Measurements from ENCODE around the gene PLCL2. TPM values are rescaled to one million over a fixed set of nuclear protein-coding genes. Genes with fewer than 3 reads are reported as not detected.

Gene PLCL2
- total RNA-seq, 1 donor from 2014 or later = 26.4 TPM

- Histone ChIP-seq H2AFZ (replicated peaks) (no peak overlapping the region), H3K27ac (no peak overlapping the region), H3K4me1 (peaks cover 49% of the 10 kb centered on the region), H3K79me2 (ENCODE audit: low read depth) (peaks cover 87% of the 10 kb centered on the region), H4K20me1 (ENCODE audit: low read depth) (no peaks in the 10 kb centered on the region), H3F3A (ENCODE audit: low read depth) (peaks cover 16% of the 10 kb centered on the region), H3K4me2 (no peak overlapping the region), H3K36me3 (no peaks in the 10 kb centered on the region), H3K9me3 (ENCODE audit: low read depth) (no peaks in the 10 kb centered on the region), H3K27me3 (no peaks in the 10 kb centered on the region), H3K4me3 (no peak overlapping the region), H3K9ac (no peak overlapping the region)
- Mint-ChIP-seq H3K27ac (no peak overlapping the region), H3K9me3 (no peaks in the 10 kb centered on the region), H3K4me3 (no peak overlapping the region), H3K36me3 (no peaks in the 10 kb centered on the region), H3K27me3 (ENCODE audit: insufficient read depth, low read depth) (no peaks in the 10 kb centered on the region), H3K4me1 (peaks cover 7% of the 10 kb centered on the region)
- no peak for DNase-seq (ENCODE audit: low spot score)
- no peak for TF ChIP-seq EZH2phosphoT487 (IDR thresholded peaks at IDR 0.05)
- TF ChIP-seq, protein P1, sequence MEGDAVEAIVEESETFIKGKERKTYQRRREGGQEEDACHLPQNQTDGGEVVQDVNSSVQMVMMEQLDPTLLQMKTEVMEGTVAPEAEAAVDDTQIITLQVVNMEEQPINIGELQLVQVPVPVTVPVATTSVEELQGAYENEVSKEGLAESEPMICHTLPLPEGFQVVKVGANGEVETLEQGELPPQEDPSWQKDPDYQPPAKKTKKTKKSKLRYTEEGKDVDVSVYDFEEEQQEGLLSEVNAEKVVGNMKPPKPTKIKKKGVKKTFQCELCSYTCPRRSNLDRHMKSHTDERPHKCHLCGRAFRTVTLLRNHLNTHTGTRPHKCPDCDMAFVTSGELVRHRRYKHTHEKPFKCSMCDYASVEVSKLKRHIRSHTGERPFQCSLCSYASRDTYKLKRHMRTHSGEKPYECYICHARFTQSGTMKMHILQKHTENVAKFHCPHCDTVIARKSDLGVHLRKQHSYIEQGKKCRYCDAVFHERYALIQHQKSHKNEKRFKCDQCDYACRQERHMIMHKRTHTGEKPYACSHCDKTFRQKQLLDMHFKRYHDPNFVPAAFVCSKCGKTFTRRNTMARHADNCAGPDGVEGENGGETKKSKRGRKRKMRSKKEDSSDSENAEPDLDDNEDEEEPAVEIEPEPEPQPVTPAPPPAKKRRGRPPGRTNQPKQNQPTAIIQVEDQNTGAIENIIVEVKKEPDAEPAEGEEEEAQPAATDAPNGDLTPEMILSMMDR (IDR thresholded peaks at IDR 0.05) = no peak
- TF ChIP-seq EZH2 (IDR thresholded peaks at IDR 0.05) = no peak
Measured at GRCh38 chr3:16907243-16907642, 22.5 kb downstream of the PLCL2 start.

- TF ChIP-seq EZH2 (IDR thresholded peaks at IDR 0.05) (no peak), EZH2phosphoT487 (IDR thresholded peaks at IDR 0.05) (no peak)
- TF ChIP-seq, protein P1 (IDR thresholded peaks at IDR 0.05) = no peak
- Histone ChIP-seq H2AFZ (replicated peaks) (no peak overlapping the region), H3F3A (ENCODE audit: low read depth) (peaks cover 20% of the 10 kb centered on the region), H3K9ac (no peak overlapping the region), H3K27ac (no peak overlapping the region), H3K27me3 (no peaks in the 10 kb centered on the region), H3K4me2 (no peak overlapping the region), H3K4me1 (peaks cover 55% of the 10 kb centered on the region), H3K9me3 (ENCODE audit: low read depth) (no peaks in the 10 kb centered on the region), H3K4me3 (no peak overlapping the region), H4K20me1 (ENCODE audit: low read depth) (no peaks in the 10 kb centered on the region), H3K79me2 (ENCODE audit: low read depth) (peaks cover 87% of the 10 kb centered on the region), H3K36me3 (no peaks in the 10 kb centered on the region)
- no peak for DNase-seq (ENCODE audit: low spot score)
- H3K36me3 Mint-ChIP-seq = no peaks in the 10 kb centered on the region
- H3K27ac Mint-ChIP-seq = no peak overlapping the region
- no peaks in the 10 kb centered on the region for H3K9me3 Mint-ChIP-seq
- no peak overlapping the region for H3K4me3 Mint-ChIP-seq
- peaks cover 11% of the 10 kb centered on the region for H3K4me1 Mint-ChIP-seq
- H3K27me3 Mint-ChIP-seq (ENCODE audit: insufficient read depth, low read depth) = no peaks in the 10 kb centered on the region
Measured at GRCh38 chr3:16908016-16908807, 23.5 kb downstream of the PLCL2 start.

DNA sequence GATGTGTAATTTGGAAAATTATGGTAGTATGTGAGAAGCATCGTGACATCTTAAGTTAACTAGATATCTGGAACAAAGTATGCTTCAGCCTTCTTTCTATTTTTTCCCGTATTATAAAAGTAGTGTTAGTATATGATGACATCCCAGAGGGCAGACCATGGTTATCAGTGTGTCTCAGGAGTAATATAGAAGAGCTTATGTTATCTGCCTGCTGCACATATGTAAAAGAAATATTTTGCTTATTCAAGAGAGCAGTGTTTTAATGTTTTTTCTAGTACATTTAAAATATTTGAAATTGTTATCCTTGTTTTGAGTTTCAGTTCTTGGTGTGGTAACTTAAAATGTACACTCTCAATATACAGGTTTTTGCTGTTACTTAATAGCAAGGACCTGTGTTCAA lies 24.1 kb downstream of the PLCL2 start:
- Histone ChIP-seq H3K79me2 (ENCODE audit: low read depth) (peaks cover 87% of the 10 kb centered on the region), H3K27ac (no peak overlapping the region), H3K27me3 (no peaks in the 10 kb centered on the region), H3K4me2 (no peak overlapping the region), H3K9me3 (ENCODE audit: low read depth) (no peaks in the 10 kb centered on the region), H3K9ac (no peak overlapping the region), H3K4me3 (no peak overlapping the region), H4K20me1 (ENCODE audit: low read depth) (no peaks in the 10 kb centered on the region), H3K4me1 (peaks cover 54% of the 10 kb centered on the region), H2AFZ (replicated peaks) (no peak overlapping the region), H3F3A (ENCODE audit: low read depth) (peaks cover 20% of the 10 kb centered on the region), H3K36me3 (no peaks in the 10 kb centered on the region)
- no peaks in the 10 kb centered on the region for H3K27me3 Mint-ChIP-seq (ENCODE audit: insufficient read depth, low read depth)
- TF ChIP-seq EZH2phosphoT487 (IDR thresholded peaks at IDR 0.05) = no peak
- TF ChIP-seq EZH2 (IDR thresholded peaks at IDR 0.05) = no peak
- TF ChIP-seq, protein P1 (IDR thresholded peaks at IDR 0.05) = no peak
- H3K36me3 Mint-ChIP-seq = no peaks in the 10 kb centered on the region
- no peak for DNase-seq (ENCODE audit: low spot score)
- H3K4me3 Mint-ChIP-seq = no peak overlapping the region
- H3K27ac Mint-ChIP-seq = no peak overlapping the region
- peaks cover 11% of the 10 kb centered on the region for H3K4me1 Mint-ChIP-seq
- H3K9me3 Mint-ChIP-seq = no peaks in the 10 kb centered on the region
